Measurements from ENCODE around the gene PCDHGA6.
"Not testable (repeated sequence)": the region's sequence is repeated elsewhere in the genome, so short reads cannot be mapped to it uniquely, and the experiment has no call there.

Gene PCDHGA6

GRCh38 chr5:141373673-141374317 is at the start of gene PCDHGA6:
Gene PCDHGA6 (plus strand): TSS chr5:141373891. CDS start chr5:141374084, 193 bp downstream.
- DNase-seq (ENCODE audit: low spot score): no peak

DNA sequence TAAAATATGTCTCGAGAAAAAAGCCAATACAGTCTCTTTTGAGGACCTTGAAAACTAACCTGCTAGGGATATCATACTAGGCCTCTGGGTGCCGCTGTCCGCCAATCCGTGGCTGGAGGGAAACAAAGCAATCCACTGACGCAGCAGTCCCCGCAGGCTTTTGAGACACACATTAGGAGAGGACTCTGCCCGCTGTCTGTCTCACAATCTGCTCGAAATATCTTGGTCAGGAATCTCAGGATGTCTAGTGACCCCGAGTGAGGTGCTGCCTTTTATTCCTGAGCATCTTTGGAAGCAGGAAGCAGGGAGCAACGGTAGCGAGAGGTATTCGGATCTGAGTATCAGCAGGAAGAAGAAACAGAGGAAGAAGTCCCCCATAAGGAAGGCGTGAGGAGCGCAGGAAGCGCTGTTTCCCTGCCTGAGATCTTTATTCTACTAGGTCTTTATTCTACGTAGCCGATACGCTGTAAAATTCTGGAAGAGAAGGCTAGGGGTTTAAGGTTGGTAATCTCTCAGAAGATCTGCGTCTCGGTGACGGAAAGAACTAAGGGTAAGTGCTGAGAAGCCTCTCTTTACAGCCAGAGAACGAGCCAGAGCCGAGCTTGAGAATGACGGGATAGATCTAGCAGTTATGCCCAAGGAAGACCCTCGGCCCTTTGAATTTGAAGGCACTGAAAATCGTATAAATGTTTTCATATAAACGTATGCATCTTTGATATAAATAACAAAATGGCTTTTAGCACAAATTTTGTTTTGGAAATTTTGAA is 47.4 kb upstream of the PCDHGA6 start:
- peak; percentile 90 for DNase-seq (ENCODE audit: low spot score)

GRCh38 chr5:141328231-141328630 is 45.5 kb upstream of the PCDHGA6 start:
- DNase-seq (ENCODE audit: low spot score): no peak

DNA sequence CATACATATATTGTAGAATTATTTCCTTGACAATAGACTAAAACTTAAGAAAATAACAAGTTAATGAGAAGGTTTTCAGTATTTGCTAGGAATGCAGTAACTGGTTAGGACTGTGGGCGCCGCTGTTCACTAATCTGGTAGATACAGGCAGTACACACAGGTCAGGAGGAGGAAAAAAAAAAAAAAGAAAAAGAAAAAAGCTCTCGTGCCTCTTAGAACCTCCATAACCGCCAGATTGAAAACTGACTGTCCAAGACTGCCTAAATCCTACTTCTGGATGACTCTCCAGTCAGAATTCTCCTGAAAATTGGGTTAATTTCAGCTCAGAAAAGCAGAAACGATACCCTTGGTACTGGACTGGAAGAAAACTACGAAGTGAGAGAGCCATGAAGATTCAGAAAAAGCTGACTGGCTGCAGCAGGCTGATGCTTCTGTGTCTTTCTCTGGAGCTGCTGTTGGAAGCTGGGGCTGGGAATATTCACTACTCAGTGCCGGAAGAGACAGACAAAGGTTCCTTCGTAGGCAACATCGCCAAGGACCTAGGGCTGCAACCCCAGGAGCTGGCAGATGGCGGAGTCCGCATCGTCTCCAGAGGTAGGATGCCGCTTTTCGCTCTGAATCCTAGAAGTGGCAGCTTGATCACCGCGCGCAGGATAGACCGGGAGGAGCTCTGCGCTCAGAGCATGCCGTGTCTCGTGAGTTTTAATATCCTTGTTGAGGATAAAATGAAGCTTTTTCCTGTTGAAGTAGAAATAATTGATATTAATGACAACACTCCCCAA is 43.2 kb upstream of the PCDHGA6 start, which contains the start of gene PCDHGA1:
Gene PCDHGA1 (plus strand): TSS at position 216 of the 782 bp plus-strand sequence.
- DNase-seq (ENCODE audit: low spot score): peak; percentile 71

DNA sequence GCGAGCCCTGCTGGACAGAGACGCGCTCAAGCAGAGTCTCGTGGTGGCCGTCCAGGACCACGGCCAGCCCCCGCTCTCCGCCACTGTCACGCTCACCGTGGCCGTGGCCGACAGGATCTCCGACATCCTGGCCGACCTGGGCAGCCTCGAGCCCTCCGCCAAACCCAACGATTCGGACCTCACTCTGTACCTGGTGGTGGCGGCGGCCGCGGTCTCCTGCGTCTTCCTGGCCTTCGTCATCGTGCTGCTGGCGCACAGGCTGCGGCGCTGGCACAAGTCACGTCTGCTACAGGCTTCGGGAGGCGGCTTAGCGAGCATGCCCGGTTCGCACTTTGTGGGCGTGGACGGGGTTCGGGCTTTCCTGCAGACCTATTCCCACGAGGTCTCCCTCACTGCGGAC is 41.1 kb upstream of the PCDHGA6 start:
- DNase-seq (ENCODE audit: low spot score): not testable (repeated sequence)

- no peak for DNase-seq (ENCODE audit: low spot score)
Observed at GRCh38 chr5:141338538-141339306, 35.0 kb upstream of the PCDHGA6 start, which contains the start of gene PCDHGA2. Gene PCDHGA2 (plus strand): TSS chr5:141338760.

GRCh38 chr5:141340781-141341354 is 32.8 kb upstream of the PCDHGA6 start:
- not testable (repeated sequence) for DNase-seq (ENCODE audit: low spot score)

GRCh38 chr5:141342773-141343172 is 30.9 kb upstream of the PCDHGA6 start:
- DNase-seq (ENCODE audit: low spot score): no peak

DNA sequence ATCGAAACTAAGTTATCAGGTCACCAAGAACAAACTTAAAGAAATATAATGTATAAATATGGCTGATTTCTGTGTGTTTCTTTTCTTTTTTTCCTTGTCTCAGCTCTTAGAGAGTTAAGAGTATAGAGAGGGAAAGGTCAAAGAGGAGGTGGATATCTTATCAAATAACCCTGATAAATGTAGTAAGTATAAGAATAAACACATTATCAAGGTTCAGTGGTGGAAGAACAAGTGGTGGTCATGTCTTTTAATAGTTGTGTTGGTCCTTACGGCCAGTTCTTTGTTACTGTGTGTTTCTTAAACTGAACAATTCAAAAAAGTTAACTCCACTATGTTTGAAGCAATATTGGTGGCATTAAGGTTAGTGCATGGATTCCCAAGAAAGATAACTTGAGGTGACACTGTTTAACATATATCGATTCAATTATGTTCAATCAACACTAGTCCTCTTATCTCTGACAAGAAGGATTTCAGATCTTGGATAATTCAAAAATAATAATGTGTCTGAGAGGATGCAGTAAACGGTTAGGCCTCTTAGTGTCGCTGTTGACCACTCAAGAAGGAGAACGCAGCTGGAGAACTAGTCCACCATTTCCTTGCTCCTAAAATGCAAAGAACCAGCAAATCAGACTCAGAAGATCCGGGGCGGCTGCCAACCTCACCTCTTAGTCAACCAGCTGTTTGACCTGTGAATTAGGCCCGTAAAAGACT is 30.3 kb upstream of the PCDHGA6 start, which contains the start of gene PCDHGA3:
Gene PCDHGA3 (plus strand): TSS at position 588 of the 711 bp plus-strand sequence. CDS start 205 bp downstream, outside the sequence.
- no peak for DNase-seq (ENCODE audit: low spot score)

DNA sequence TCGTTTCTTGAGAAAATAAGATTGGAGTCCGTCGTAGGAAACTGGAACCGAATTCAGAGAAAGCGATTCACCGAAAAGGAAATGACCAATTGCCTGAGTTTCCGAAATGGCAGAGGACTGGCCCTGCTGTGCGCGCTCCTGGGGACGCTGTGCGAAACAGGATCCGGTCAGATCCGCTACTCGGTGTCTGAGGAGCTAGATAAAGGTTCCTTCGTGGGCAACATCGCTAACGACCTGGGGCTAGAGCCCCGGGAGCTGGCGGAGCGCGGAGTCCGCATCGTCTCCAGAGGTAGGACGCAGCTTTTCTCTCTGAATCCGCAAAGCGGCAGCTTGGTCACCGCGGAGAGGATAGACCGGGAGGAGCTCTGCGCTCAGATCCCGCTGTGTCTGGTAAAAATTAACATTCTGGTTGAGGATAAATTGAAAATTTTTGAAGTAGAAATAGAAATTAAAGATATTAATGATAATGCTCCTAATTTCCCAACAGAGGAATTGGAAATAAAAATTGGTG is 29.7 kb upstream of the PCDHGA6 start:
- DNase-seq (ENCODE audit: low spot score): no peak

GRCh38 chr5:141345327-141345726 is 28.4 kb upstream of the PCDHGA6 start:
- DNase-seq (ENCODE audit: low spot score): no peak

DNA sequence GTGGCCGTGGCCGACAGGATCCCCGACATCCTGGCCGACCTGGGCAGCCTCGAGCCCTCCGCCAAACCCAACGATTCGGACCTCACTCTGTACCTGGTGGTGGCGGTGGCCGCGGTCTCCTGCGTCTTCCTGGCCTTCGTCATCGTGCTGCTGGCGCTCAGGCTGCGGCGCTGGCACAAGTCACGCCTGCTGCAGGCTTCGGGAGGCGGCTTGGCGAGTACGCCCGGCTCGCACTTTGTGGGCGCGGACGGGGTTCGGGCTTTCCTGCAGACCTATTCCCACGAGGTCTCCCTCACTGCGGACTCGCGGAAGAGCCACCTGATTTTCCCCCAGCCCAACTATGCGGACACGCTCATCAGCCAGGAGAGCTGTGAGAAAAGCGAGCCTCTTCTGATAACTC is 27.7 kb upstream of the PCDHGA6 start:
- DNase-seq (ENCODE audit: low spot score): not testable (repeated sequence)

GRCh38 chr5:141349917-141350619 is 23.6 kb upstream of the PCDHGA6 start, which contains the start of gene PCDHGB1:
Gene PCDHGB1 (plus strand): TSS chr5:141350099. CDS start chr5:141350261, 162 bp downstream.
- peak; percentile 84 for DNase-seq (ENCODE audit: low spot score)

DNA sequence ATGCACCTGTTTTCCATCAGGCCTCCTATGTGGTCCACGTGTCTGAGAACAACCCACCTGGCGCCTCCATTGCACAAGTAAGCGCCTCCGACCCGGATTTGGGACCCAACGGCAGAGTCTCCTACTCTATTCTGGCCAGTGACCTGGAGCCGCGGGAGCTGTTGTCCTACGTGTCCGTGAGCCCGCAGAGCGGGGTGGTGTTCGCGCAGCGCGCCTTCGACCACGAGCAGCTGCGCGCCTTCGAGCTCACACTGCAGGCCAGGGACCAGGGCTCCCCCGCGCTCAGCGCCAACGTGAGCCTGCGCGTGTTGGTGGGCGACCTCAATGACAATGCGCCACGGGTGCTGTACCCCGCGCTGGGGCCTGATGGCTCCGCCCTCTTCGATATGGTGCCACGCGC is 22.1 kb upstream of the PCDHGA6 start:
- no peak for DNase-seq (ENCODE audit: low spot score)

- no peak for DNase-seq (ENCODE audit: low spot score)
Observed at GRCh38 chr5:141354900-141355469, 18.7 kb upstream of the PCDHGA6 start, which contains the start of gene PCDHGA4. Gene PCDHGA4 (plus strand): TSS chr5:141355021. CDS start chr5:141355108, 87 bp downstream.

- no peak for DNase-seq (ENCODE audit: low spot score)
Observed at GRCh38 chr5:141355641-141356040, 18.1 kb upstream of the PCDHGA6 start.

- peak; percentile 20 for DNase-seq (ENCODE audit: low spot score)
Observed at GRCh38 chr5:141356133-141356532, 17.6 kb upstream of the PCDHGA6 start.

DNA sequence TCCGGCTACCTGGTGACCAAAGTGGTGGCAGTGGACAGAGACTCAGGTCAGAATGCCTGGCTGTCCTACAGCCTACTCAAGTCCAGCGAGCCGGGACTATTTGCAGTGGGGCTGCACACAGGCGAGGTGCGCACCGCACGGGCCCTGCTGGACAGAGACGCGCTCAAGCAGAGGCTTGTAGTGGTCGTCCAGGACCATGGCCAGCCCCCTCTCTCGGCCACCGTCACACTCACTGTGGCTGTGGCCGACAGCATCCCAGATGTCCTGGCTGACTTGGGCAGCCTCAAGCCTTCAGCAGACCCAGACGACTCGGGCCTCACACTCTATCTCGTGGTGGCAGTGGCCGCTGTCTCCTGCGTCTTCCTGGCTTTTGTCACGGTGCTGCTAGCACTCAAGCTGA is 16.7 kb upstream of the PCDHGA6 start:
- DNase-seq (ENCODE audit: low spot score): no peak

- peak; percentile 80 for DNase-seq (ENCODE audit: low spot score)
Observed at GRCh38 chr5:141359790-141360426, 13.8 kb upstream of the PCDHGA6 start, which contains the start of gene PCDHGB2. Gene PCDHGB2 (plus strand): TSS chr5:141359994. CDS start chr5:141360136, 142 bp downstream.
